Stimulated activated CD4-positive, alpha-beta T cell treated with anti-CD3 and anti-CD28 coated beads, Interleukin-1b, Interleukin-23, amount 100 ng/mL, for 4 hours (primary cell): ENCODE results near the gene STMP1.

Source experiments
- DNase-seq, 2 donors: peaks; one replicate each; pipeline ENCODE4 v3.0.0-alpha.2; 2020; ENCODE audit warnings: low read depth in 2 of 2

The STMP1 gene

GRCh38 chr7:135719688-135720087, 57.4 kb downstream of the STMP1 start:
- no peak for DNase-seq

GRCh38 chr7:135721198-135721820, 59.0 kb downstream of the STMP1 start:
- no peak for DNase-seq

- no peak for DNase-seq
Measured at GRCh38 chr7:135723411-135723810, 61.1 kb downstream of the STMP1 start.
